ENCODE results near the gene SDR42E1. TPM values are rescaled to one million over a fixed set of nuclear protein-coding genes. Genes with fewer than 3 reads are reported as not detected.

SDR42E1 gene
- polyA plus RNA-seq, 1 donor (not counting 4 experiments of a cell fraction or from before 2014, with no cell fraction given) = 20.3 TPM

GRCh38 chr16:81992859-81993258 lies 18.4 kb downstream of the SDR42E1 start:
- no peaks in the 10 kb centered on the region for H3K27me3 ChIP-seq (ENCODE audit: control insufficient read depth, extremely low read depth, insufficient read depth, low read length)
- H3K4me1 ChIP-seq (ENCODE audit: control insufficient read depth, extremely low read depth, insufficient read depth, low read length) = peaks cover 14% of the 10 kb centered on the region
- DNase-seq (ENCODE audit: low read depth, low spot score) = no peak
- TF ChIP-seq EZH2 (IDR thresholded peaks at IDR 0.05; ENCODE audit: low read length) = no peak
- TF ChIP-seq CTCF (optimal IDR thresholded peaks at IDR 0.05 in 1 of 3, IDR thresholded peaks at IDR 0.05 in 1 of 3, conservative IDR thresholded peaks at IDR 0.05 in 1 of 3; ENCODE audit: extremely low read depth in 1 of 3, insufficient read depth in 2 of 3, low read length in 3 of 3) = no peak
- H3K4me2 ChIP-seq (ENCODE audit: control insufficient read depth, extremely low read depth, insufficient read depth, low read depth, low read length) = no peak overlapping the region
- H3K9ac ChIP-seq (ENCODE audit: control insufficient read depth, extremely low read depth, insufficient read depth, low read length) = no peak overlapping the region
- H2AFZ ChIP-seq (ENCODE audit: control insufficient read depth, low read length) = no peak overlapping the region
- no peak for FAIRE-seq
- H3K79me2 ChIP-seq (ENCODE audit: control insufficient read depth, insufficient read depth, low read length) = no peaks in the 10 kb centered on the region
- no peaks in the 10 kb centered on the region for H3K36me3 ChIP-seq (ENCODE audit: control insufficient read depth in 2 of 2, extremely low read depth in 1 of 2, insufficient read depth in 2 of 2, low read length in 2 of 2)
- H3K9me1 ChIP-seq (ENCODE audit: control insufficient read depth, extremely low read depth, insufficient read depth, low read length) = peaks cover 3% of the 10 kb centered on the region
- H3K9me3 ChIP-seq (ENCODE audit: control insufficient read depth, low read depth, low read length) = no peaks in the 10 kb centered on the region
- dilution Hi-C loops (cut with MboI; ENCODE audit: extremely low pct_ligation_motif_present, low sequenced_read_pairs) = no loop called here
- no peak overlapping the region for H3K4me3 ChIP-seq (ENCODE audit: control insufficient read depth in 2 of 3, extremely low read depth in 1 of 3, insufficient read depth in 2 of 3, low read depth in 1 of 3, low read length in 3 of 3)
- no peak overlapping the region for H3K27ac ChIP-seq (ENCODE audit: control insufficient read depth, insufficient read depth, low read length)
- H4K20me1 ChIP-seq (ENCODE audit: control insufficient read depth, extremely low read depth, insufficient read depth, low read length) = peaks cover 3% of the 10 kb centered on the region

GRCh38 chr16:81987706-81988105 lies 23.6 kb downstream of the SDR42E1 start:
- Histone ChIP-seq H4K20me1 (ENCODE audit: control insufficient read depth, extremely low read depth, insufficient read depth, low read length) (no peaks in the 10 kb centered on the region), H3K27ac (ENCODE audit: control insufficient read depth, insufficient read depth, low read length) (no peak overlapping the region), H3K79me2 (ENCODE audit: control insufficient read depth, insufficient read depth, low read length) (no peaks in the 10 kb centered on the region), H3K4me2 (ENCODE audit: control insufficient read depth, extremely low read depth, insufficient read depth, low read depth, low read length) (no peak overlapping the region), H3K27me3 (ENCODE audit: control insufficient read depth, extremely low read depth, insufficient read depth, low read length) (no peaks in the 10 kb centered on the region), H3K4me1 (ENCODE audit: control insufficient read depth, extremely low read depth, insufficient read depth, low read length) (no peaks in the 10 kb centered on the region), H3K4me3 (ENCODE audit: control insufficient read depth in 2 of 3, extremely low read depth in 1 of 3, insufficient read depth in 2 of 3, low read depth in 1 of 3, low read length in 3 of 3) (no peak overlapping the region), H2AFZ (ENCODE audit: control insufficient read depth, low read length) (no peak overlapping the region), H3K9me1 (ENCODE audit: control insufficient read depth, extremely low read depth, insufficient read depth, low read length) (no peaks in the 10 kb centered on the region), H3K36me3 (ENCODE audit: control insufficient read depth in 2 of 2, extremely low read depth in 1 of 2, insufficient read depth in 2 of 2, low read length in 2 of 2) (no peaks in the 10 kb centered on the region), H3K9ac (ENCODE audit: control insufficient read depth, extremely low read depth, insufficient read depth, low read length) (no peak overlapping the region), H3K9me3 (ENCODE audit: control insufficient read depth, low read depth, low read length) (no peaks in the 10 kb centered on the region)
- peak; percentile 41 for FAIRE-seq
- dilution Hi-C loops (cut with MboI; ENCODE audit: extremely low pct_ligation_motif_present, low sequenced_read_pairs) = no loop called here
- TF ChIP-seq EZH2 (IDR thresholded peaks at IDR 0.05; ENCODE audit: low read length) (no peak), CTCF (optimal IDR thresholded peaks at IDR 0.05 in 1 of 3, IDR thresholded peaks at IDR 0.05 in 1 of 3, conservative IDR thresholded peaks at IDR 0.05 in 1 of 3; ENCODE audit: extremely low read depth in 1 of 3, insufficient read depth in 2 of 3, low read length in 3 of 3) (no peak)
- DNase-seq (ENCODE audit: low read depth, low spot score) = no peak

Measured in keratinocyte (primary cell).